IMR-90 (cell line): ENCODE results near the gene BAIAP2.

Experiments used
- FOS ChIP-seq: fragments of 150-350 bp; IDR thresholded peaks from 2 replicates; pipeline ENCODE4 v1.6.1; 2016; ENCODE audit warnings: low read depth, low read length
- MAFK ChIP-seq: IDR thresholded peaks from 2 replicates; pipeline ENCODE4 v1.6.1; 2012; ENCODE audit warnings: low read depth, low read length, improper control_type of control experiment
- POLR2A ChIP-seq: IDR thresholded peaks from 2 replicates; pipeline ENCODE4 v1.6.1; 2012; ENCODE audit warnings: mild to moderate bottlenecking, low read depth, low read length

- TF ChIP-seq MAFK (no peak), POLR2A (no peak), FOS (no peak)
Measured at GRCh38 chr17:81028506-81028858, 6.5 kb upstream of the BAIAP2 start.
